RWPE2 (cell line): ENCODE data around the gene MN1.

Source experiments
- ATAC-seq: fragments of 200-7000 bp; cut with Tn5 transposase; 3 replicates; pipeline ENCODE4 v1.9.1; 2021; ENCODE audit warnings: low read depth
- DNase-seq: peaks from one replicate; pipeline ENCODE4 v3.0.0-alpha.2; 2020; ENCODE audit warnings: low spot score
- H3K27ac ChIP-seq: fragments of 450-650 bp; 2 replicates; pipeline ENCODE4 v1.5.1; 2017; ENCODE audit warnings: mild to moderate bottlenecking; ENCODE audit not compliant: poor library complexity, severe bottlenecking
- H3K27me3 ChIP-seq: fragments of 250-450 bp; sonication (Bioruptor Pico); 2 replicates; pipeline ENCODE4 v1.5.1; 2021; ENCODE audit warnings: mild to moderate bottlenecking, moderate library complexity; ENCODE audit not compliant: insufficient read depth, poor library complexity, severe bottlenecking
- H3K36me3 ChIP-seq: fragments of 250-450 bp; sonication (Bioruptor Pico); 2 replicates; pipeline ENCODE4 v1.5.1; 2020; ENCODE audit warnings: low read depth, mild to moderate bottlenecking, moderate library complexity
- H3K4me1 ChIP-seq: fragments of 250-450 bp; sonication (Bioruptor Pico); 2 replicates; pipeline ENCODE4 v1.5.1; 2021; ENCODE audit warnings: mild to moderate bottlenecking, moderate library complexity; ENCODE audit not compliant: insufficient read depth, poor library complexity, severe bottlenecking
- H3K4me3 ChIP-seq: fragments of 250-450 bp; sonication (Bioruptor Pico); 2 replicates; pipeline ENCODE4 v1.5.1; 2021; ENCODE audit warnings: mild to moderate bottlenecking, moderate library complexity; ENCODE audit not compliant: severe bottlenecking
- H3K9me3 ChIP-seq: fragments of 250-450 bp; sonication (Bioruptor Pico); 2 replicates; pipeline ENCODE4 v1.5.1; 2021; ENCODE audit warnings: mild to moderate bottlenecking, moderate library complexity; ENCODE audit not compliant: severe bottlenecking
- TF ChIP-seq, protein P1 (sequence below): fragments of 450-650 bp; IDR thresholded peaks from one replicate; pipeline ENCODE4 v1.5.1; 2017; ENCODE audit warnings: mild to moderate bottlenecking, moderate library complexity; ENCODE audit not compliant: poor library complexity, severe bottlenecking

MN1 gene

DNA sequence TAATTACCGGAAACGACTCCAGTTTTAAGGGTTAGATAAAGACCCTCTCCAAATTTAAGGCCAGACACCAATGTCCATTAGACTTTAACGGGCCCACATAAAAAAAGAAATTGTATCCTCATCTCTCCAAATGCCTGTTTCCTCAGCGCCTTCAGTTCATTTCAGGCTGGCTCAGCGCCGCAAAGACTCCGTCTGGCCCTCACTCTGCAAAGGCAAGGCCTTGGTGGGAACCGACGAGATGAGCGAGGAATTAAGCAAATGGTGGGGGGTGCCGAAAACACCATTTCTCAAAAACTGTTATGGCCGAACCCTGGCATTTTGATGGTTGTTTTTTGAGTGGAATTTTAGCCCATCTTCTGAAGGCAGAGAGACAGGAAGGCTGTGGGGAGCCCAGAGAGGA is 15.7 kb downstream of the MN1 start:
- no peak for ATAC-seq

DNA sequence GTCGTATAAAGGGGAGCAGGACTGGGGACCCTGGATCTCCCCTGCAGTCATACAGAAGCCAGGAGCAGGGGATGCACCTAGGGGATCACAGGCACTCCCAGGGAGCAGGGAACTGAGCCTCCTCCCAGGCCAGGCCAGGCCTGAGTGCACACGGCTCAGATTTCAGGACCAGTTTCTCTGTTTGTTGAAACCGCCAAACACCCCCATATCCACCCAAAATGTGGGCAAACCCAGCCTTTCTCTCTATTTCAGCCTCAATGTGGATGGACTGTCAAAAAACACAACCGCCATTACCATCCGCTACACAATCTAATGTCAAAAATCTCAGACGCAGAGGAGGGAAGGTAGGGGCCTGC is 17.5 kb downstream of the MN1 start:
- H3K27ac ChIP-seq = no peak overlapping the region
- H3K36me3 ChIP-seq = no peaks in the 10 kb centered on the region; the same call in 1 of the 2 replicates
- H3K4me1 ChIP-seq = no peaks in the 10 kb centered on the region
- H3K27me3 ChIP-seq = no peaks in the 10 kb centered on the region
- ATAC-seq = no peak
- TF ChIP-seq, protein P1, sequence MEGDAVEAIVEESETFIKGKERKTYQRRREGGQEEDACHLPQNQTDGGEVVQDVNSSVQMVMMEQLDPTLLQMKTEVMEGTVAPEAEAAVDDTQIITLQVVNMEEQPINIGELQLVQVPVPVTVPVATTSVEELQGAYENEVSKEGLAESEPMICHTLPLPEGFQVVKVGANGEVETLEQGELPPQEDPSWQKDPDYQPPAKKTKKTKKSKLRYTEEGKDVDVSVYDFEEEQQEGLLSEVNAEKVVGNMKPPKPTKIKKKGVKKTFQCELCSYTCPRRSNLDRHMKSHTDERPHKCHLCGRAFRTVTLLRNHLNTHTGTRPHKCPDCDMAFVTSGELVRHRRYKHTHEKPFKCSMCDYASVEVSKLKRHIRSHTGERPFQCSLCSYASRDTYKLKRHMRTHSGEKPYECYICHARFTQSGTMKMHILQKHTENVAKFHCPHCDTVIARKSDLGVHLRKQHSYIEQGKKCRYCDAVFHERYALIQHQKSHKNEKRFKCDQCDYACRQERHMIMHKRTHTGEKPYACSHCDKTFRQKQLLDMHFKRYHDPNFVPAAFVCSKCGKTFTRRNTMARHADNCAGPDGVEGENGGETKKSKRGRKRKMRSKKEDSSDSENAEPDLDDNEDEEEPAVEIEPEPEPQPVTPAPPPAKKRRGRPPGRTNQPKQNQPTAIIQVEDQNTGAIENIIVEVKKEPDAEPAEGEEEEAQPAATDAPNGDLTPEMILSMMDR = no peak
- DNase-seq = no peak
- H3K9me3 ChIP-seq = no peaks in the 10 kb centered on the region
- H3K4me3 ChIP-seq = no peak overlapping the region

More for the DNA sequence above, 15.7 kb downstream of the MN1 start:
- no peak for DNase-seq
- Histone ChIP-seq H3K36me3 (no peaks in the 10 kb centered on the region; the same call in none of the 2 replicates), H3K9me3 (no peaks in the 10 kb centered on the region), H3K27me3 (no peaks in the 10 kb centered on the region), H3K4me3 (no peak overlapping the region), H3K27ac (no peak overlapping the region), H3K4me1 (no peaks in the 10 kb centered on the region)
- TF ChIP-seq, protein P1 = no peak

DNA sequence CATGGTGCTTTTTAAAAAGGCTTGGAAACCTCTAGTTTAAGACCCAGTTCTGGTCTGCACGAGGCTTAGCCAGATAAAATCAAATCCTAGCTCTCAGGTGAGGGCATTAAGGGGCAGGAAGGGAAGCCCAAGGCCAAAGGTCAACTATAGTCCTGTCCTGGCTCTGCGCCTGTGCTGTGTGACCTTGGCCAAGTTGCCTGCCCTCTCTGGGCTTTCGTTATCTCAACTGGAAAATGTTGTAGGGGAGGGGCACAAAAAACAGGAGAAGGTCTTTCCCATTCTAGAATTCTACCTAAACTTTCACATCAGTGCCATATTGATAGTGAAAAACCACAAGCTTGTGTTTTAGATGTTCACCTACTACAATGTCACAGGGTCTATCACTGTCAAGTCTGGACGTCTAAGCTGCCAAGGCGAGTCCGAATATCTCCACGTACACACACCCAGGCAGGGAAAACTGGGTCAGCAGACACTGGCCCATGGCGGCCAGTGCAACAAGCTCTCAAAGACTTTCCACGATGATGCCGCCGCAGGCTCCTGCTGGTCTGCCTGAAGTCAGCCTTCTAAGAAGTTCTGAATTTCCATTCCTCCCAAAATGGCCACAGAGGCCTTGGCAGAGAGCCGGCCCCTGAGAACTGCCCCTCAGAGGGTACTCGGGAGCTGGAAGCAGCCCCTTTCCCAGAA is 18.0 kb downstream of the MN1 start:
- ATAC-seq = no peak
- H3K4me3 ChIP-seq = no peak overlapping the region
- H3K9me3 ChIP-seq = no peaks in the 10 kb centered on the region
- H3K27ac ChIP-seq = no peak overlapping the region
- H3K27me3 ChIP-seq = no peaks in the 10 kb centered on the region
- H3K36me3 ChIP-seq = no peaks in the 10 kb centered on the region; the same call in 1 of the 2 replicates
- DNase-seq = no peak
- TF ChIP-seq, protein P1 = no peak
- H3K4me1 ChIP-seq = no peaks in the 10 kb centered on the region

DNA sequence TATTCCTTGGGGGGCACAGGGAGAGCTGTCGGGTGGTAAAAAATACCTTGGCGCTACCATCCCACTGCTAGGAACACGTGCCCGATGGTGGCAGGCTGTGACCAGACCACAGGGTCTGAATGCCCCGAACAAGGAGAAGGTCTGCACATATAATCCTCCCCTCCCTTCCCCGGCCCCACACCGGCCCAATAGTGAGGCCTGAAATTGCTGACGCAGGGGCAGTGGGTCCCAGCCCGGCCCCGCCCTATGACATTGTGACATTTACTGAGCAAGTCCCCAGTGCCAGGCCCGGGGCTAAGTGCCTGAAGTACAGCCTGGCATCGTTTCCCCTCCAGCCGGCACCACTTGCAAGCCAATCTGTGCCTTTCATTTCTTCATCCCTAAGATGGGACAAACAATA is 19.5 kb downstream of the MN1 start:
- ATAC-seq (no peak), DNase-seq (no peak)
- no peaks in the 10 kb centered on the region for H3K27me3 ChIP-seq
- H3K9me3 ChIP-seq = no peaks in the 10 kb centered on the region
- TF ChIP-seq, protein P1 = no peak
- H3K4me1 ChIP-seq = no peaks in the 10 kb centered on the region
- H3K4me3 ChIP-seq = no peak overlapping the region
- H3K27ac ChIP-seq = no peak overlapping the region
- H3K36me3 ChIP-seq = no peaks in the 10 kb centered on the region; the same call in 1 of the 2 replicates

DNA sequence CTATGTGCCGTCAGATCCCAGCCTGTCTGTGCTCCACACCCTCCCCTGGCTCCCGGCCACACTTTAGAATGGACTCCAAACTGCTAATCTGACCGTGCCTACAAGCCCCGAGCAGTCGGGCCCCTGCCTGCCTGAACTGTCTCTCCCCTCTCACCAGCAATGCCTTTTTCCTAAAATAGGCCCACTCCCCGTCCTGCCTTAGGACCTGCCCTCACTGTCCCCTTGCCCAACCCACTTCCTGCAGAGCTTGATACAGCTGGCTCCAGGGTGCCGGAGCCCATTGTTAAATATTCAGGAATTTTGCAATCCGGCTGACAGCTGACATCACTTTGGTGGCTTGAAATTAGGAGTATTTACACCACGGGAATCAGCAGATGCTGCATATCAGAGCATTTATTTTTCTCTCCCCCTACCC is 21.4 kb downstream of the MN1 start:
- no peaks in the 10 kb centered on the region for H3K4me1 ChIP-seq

More for the DNA sequence above, 21.4 kb downstream of the MN1 start:
- ATAC-seq (no peak), DNase-seq (no peak)
- TF ChIP-seq, protein P1 = no peak
- Histone ChIP-seq H3K27me3 (no peaks in the 10 kb centered on the region), H3K4me3 (no peak overlapping the region), H3K36me3 (no peaks in the 10 kb centered on the region; the same call in 1 of the 2 replicates), H3K9me3 (no peaks in the 10 kb centered on the region), H3K27ac (no peak overlapping the region)
